Activated CD8-positive, alpha-beta memory T cell treated with anti-CD3 and anti-CD28 coated beads, Interleukin-2, amount 10 ng/mL, durations not matched to agents 7 days and 5 days (primary cell): ENCODE measurements around the gene CADPS. TPM values are rescaled to one million over a fixed set of nuclear protein-coding genes. Genes with fewer than 3 reads are reported as not detected.

Experiments used
- ATAC-seq: fragments of 150-1000 bp; cut with Tn5 transposase; one replicate; pipeline ENCODE4 v1.10.0; 2021; ENCODE audit warnings: moderate library complexity
- CTCF ChIA-PET: fragments of 350-600 bp; sonication (Branson Sonifier 250); formaldehyde crosslinking; loops from one replicate; lab custom pipeline; 2021; ENCODE audit warnings: antibody characterized with exemption; lab: Charles Lee
- DNase-seq: peaks from one replicate; pipeline ENCODE4 v3.0.0-alpha.2; 2020
- H3K27ac Mint-ChIP-seq: one replicate; pipeline ENCODE4 v1.8.0; 2021; ENCODE audit warnings: mild to moderate bottlenecking, mixed read lengths
- H3K27me3 Mint-ChIP-seq: one replicate; pipeline ENCODE4 v1.8.0; 2021; ENCODE audit warnings: mixed read lengths
- H3K36me3 Mint-ChIP-seq: one replicate; pipeline ENCODE4 v1.8.0; 2021; ENCODE audit warnings: mild to moderate bottlenecking, mixed read lengths
- H3K4me1 Mint-ChIP-seq: one replicate; pipeline ENCODE4 v1.8.0; 2021; ENCODE audit warnings: mixed read lengths
- H3K4me3 Mint-ChIP-seq: one replicate; pipeline ENCODE4 v1.8.0; 2021; ENCODE audit warnings: mild to moderate bottlenecking, moderate library complexity, mixed read lengths
- H3K9me3 Mint-ChIP-seq: one replicate; pipeline ENCODE4 v1.8.0; 2022; ENCODE audit warnings: low read depth, mixed read lengths
- total RNA-seq, 2 experiments: library from RNA; stranded (reverse); gene quantifications; one replicate each; pipeline ENCODE4 v1.2.3, GENCODE V29; 2021

CADPS gene
- not detected for total RNA-seq

DNA sequence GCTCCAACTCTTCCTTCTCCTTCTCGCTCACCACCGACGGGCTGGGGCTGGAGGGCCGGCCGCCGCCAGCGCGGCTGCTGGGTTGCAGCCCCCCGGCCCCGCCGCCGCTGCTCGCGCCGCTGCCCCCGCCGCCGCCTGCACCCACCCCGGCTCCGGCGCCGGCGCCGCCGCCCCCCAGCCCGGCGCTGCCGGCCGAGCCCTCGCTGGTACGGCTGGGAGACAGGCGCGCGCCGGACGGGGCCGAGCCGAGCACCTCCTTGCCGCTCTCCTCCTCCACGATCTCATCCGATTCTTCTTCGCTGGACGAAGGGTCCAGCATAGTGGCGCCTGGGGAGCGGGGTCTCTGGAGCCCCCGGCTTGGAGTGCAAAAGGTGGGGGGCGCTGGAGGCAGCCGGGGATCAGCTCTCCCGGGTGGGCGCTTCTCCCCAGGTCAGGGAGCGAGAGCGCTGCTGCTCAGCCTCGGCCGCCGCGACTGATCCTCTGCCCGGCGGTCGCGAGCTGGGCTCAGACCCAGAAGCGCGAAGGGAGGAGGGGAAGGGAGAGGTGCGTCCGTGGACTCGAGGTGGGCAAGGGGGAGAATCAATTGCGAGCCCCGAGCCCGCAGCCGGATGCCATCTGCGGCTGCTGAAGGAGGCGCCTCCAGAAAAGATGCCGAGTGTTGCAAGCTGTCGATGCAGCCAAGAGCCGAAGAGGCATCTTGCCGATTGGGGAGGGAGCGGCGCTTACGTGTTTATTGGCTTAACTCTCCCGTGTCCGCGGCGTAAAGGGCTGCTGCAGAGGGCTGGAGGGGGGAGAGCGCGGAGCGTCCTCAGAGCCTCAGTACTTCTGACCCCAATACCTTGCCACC lies at the start of gene CADPS:
TSS of gene CADPS (minus strand) at position 706 of the 847 bp plus-strand sequence. CDS start at position 319, 387 bp downstream.
- Mint-ChIP-seq H3K4me1 (no peaks in the 10 kb centered on the region), H3K27ac (no peak within 1 kb of the TSS), H3K4me3 (no peak within 1 kb of the TSS), H3K9me3 (no peaks in the 10 kb centered on the region), H3K27me3 (peaks cover 39% of the 10 kb centered on the region), H3K36me3 (no peaks in the 10 kb centered on the region)
- CTCF ChIA-PET = no interaction called here
- ATAC-seq (no peak), DNase-seq (no peak)

DNA sequence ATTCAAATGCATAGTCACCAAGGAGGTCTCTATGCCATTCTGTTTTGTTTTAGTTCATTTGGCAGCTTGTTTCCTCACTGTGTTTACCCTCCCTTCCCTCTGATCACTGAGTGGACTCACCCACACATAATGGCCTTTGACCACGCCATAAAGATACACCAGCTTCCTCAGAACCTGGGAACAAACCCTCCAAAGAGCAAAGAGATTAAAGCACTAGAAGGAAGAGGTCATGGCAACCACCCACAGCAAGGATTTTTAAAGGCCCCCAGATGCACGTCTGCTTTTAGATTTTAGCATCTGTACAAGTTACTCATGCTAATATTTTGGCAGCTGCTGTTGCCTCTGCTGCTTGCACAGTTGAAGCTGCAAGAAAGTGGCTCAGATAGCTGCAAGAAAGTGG lies 47.9 kb upstream of the CADPS start:
- H3K4me3 Mint-ChIP-seq = no peak overlapping the region
- CTCF ChIA-PET = no interaction called here
- H3K4me1 Mint-ChIP-seq = no peaks in the 10 kb centered on the region
- H3K27me3 Mint-ChIP-seq = no peaks in the 10 kb centered on the region
- H3K27ac Mint-ChIP-seq = no peak overlapping the region
- DNase-seq (no peak), ATAC-seq (no peak)
- H3K9me3 Mint-ChIP-seq = peaks cover 3% of the 10 kb centered on the region
- no peaks in the 10 kb centered on the region for H3K36me3 Mint-ChIP-seq

DNA sequence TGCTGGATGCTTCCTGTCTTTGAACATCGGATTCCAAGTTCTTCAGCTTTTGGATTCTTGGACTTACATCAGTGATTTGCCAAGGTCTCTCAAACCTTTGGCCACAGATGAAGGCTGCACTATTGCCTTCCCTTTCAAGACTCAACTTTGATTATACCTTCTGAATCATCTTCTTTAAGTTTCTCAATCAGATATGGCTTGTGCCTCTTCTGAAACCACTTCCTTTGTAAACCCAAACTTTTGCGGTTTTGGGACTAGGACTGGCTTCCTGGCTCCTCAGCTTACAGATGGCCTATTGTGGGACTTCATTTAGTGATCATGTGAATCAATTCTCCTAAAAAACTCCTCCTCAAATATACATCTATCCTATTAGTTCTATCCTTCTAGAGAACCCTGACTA lies 47.1 kb upstream of the CADPS start:
- ATAC-seq (no peak), DNase-seq (no peak)
- H3K36me3 Mint-ChIP-seq = no peaks in the 10 kb centered on the region
- peaks cover 3% of the 10 kb centered on the region for H3K9me3 Mint-ChIP-seq
- CTCF ChIA-PET = no interaction called here
- no peak overlapping the region for H3K4me3 Mint-ChIP-seq
- no peaks in the 10 kb centered on the region for H3K4me1 Mint-ChIP-seq
- H3K27ac Mint-ChIP-seq = no peak overlapping the region
- no peaks in the 10 kb centered on the region for H3K27me3 Mint-ChIP-seq

DNA sequence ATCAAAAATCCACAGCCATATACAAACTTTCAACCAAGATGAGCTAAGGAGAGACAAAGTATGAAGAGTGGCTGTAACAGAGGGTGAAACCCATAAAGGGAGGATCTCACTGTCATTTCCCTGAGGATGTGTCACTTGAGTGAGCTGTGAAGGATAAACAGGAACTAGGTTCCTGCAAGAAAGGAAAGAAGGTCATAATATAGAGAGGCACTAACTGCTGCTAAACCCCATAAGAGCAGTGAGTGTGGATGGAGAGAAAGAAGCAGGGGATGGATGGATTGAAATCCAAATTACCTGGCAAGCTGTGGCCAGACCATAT lies 45.2 kb upstream of the CADPS start:
- ATAC-seq = no peak
- DNase-seq = no peak
- H3K9me3 Mint-ChIP-seq = peaks cover 3% of the 10 kb centered on the region
- no peaks in the 10 kb centered on the region for H3K4me1 Mint-ChIP-seq
- no peak overlapping the region for H3K27ac Mint-ChIP-seq
- no peak overlapping the region for H3K4me3 Mint-ChIP-seq
- CTCF ChIA-PET = no interaction called here
- H3K27me3 Mint-ChIP-seq = no peaks in the 10 kb centered on the region
- no peaks in the 10 kb centered on the region for H3K36me3 Mint-ChIP-seq

DNA sequence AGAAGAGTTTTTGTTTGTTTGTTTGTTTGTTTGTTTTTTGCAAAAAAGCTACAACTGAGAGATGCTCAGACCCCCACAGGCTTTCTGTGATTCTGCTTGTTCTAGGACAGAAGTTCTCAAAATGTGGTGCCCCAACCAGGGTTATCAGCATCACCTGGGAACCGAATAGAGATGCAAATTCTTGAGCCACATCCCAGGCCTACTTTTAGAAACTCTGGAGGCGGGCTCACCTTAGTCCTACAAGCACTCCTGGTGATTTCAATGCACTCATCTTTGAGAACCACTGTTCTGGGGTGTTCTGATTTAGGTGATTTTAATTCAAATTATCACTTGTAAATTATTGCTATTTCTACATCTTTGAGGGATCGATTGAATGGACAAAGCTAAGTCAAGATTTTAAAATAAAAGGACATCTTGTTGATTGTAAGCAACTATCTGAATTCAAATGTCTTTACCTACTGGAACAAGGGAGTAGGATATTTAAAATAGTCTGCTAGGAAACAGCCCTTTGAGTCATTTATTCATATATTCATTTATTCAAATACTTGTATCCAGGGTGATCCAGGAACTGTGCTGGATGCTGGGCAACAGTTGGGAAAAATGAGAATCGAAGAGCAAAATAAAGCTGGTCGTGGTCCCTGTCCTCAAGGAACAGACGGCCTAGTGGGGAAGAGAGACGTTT lies 44.7 kb upstream of the CADPS start:
- ATAC-seq (no peak), DNase-seq (no peak)
- no peaks in the 10 kb centered on the region for H3K27me3 Mint-ChIP-seq
- no peak overlapping the region for H3K27ac Mint-ChIP-seq
- no peak overlapping the region for H3K4me3 Mint-ChIP-seq
- H3K9me3 Mint-ChIP-seq = peaks cover 3% of the 10 kb centered on the region
- H3K36me3 Mint-ChIP-seq = no peaks in the 10 kb centered on the region
- CTCF ChIA-PET = no interaction called here
- H3K4me1 Mint-ChIP-seq = no peaks in the 10 kb centered on the region

DNA sequence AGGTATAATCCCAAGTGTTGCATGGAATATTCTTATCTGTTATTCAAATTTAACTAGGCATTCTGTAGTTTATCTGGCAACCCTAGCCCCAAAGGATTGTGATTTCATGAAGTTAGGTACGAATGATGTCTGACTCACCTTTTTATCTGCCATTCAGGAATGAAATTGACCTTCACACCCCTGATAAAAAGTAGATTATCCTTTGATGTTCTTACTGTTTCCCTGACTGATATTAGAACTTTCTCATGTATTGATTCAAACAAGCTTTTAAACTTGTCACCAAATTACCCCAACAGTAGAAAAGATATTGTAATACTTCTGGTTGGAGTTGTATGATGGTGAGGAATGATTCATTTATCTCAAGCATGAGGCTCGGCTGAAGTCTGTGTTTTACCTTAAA lies 43.6 kb upstream of the CADPS start:
- Mint-ChIP-seq H3K27me3 (no peaks in the 10 kb centered on the region), H3K36me3 (no peaks in the 10 kb centered on the region), H3K4me3 (no peak overlapping the region), H3K9me3 (peaks cover 3% of the 10 kb centered on the region), H3K27ac (no peak overlapping the region), H3K4me1 (no peaks in the 10 kb centered on the region)
- ATAC-seq = no peak
- no peak for DNase-seq
- CTCF ChIA-PET = no interaction called here

DNA sequence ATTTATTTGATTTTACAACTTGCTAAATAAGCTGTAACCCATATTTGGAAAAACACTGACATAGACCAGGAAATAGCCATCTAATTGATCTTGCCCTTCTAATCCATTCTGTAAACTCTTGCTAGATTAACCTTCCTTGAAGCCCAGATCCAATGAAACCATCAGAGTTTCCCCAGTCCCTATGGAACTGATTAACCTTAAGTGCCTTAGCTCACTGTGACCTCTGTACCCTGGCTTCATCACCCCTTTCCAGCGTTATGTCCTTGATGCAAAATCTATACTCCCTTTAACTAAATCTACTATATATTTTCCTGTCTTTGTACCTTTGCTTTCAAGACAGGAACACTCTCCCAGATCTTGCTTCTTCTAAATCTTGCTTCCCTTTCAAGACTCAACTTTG lies 42.9 kb upstream of the CADPS start:
- CTCF ChIA-PET = no interaction called here
- Mint-ChIP-seq H3K27ac (no peak overlapping the region), H3K27me3 (no peaks in the 10 kb centered on the region), H3K4me3 (no peak overlapping the region), H3K36me3 (no peaks in the 10 kb centered on the region), H3K4me1 (no peaks in the 10 kb centered on the region), H3K9me3 (no peaks in the 10 kb centered on the region)
- ATAC-seq (no peak), DNase-seq (no peak)

DNA sequence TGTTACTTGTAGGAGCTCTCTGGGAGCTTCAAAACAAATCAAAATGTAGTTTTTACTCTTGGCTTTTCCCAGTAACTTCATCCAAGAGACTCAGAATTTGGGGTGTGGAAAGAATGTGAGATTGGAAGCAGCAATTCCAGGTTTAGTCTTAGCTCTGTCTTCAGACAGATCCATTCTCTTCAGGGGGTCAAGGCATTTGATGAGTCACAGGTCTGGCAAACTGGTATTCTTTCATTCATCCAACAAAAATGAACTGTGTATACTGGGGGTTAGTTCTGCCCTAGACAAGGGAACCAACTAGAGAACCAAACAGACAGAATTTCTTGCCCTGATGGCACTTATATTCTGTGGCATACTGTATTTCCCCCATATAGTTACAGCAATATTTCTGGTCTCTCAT lies 36.3 kb upstream of the CADPS start:
- CTCF ChIA-PET = no interaction called here
- Mint-ChIP-seq H3K36me3 (no peaks in the 10 kb centered on the region), H3K27me3 (no peaks in the 10 kb centered on the region), H3K4me1 (no peaks in the 10 kb centered on the region), H3K27ac (no peak overlapping the region), H3K9me3 (peaks cover 2% of the 10 kb centered on the region), H3K4me3 (no peak overlapping the region)
- ATAC-seq = no peak
- no peak for DNase-seq

DNA sequence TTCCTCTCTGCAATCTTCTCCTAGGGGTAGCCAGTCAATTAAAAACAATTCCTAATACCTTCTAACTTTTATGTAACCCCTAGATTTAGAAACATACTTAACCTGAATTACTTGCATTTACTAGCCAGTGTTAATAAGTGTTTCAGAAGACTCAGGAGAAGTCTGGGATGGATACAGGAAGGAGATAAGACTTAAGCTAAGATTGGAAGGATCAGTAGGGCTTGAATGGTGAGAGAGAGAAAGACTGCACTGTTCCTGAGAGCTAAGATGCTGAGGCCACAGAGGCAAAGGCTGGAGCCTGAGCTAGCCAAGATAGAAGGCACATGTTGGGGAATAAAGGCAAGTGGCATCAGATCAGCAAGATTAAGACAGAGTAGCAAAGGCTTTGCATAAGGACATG lies 30.1 kb upstream of the CADPS start:
- Mint-ChIP-seq H3K4me3 (no peak overlapping the region), H3K4me1 (no peaks in the 10 kb centered on the region), H3K36me3 (no peaks in the 10 kb centered on the region), H3K27me3 (no peaks in the 10 kb centered on the region), H3K9me3 (peaks cover 2% of the 10 kb centered on the region), H3K27ac (no peak overlapping the region)
- no peak for DNase-seq
- CTCF ChIA-PET = interaction anchor here (0.7 kb wide), 1 partner anchor 487 kb away, joined by 3 read pairs; no protein-coding TSS in a partner anchor
- no peak for ATAC-seq

DNA sequence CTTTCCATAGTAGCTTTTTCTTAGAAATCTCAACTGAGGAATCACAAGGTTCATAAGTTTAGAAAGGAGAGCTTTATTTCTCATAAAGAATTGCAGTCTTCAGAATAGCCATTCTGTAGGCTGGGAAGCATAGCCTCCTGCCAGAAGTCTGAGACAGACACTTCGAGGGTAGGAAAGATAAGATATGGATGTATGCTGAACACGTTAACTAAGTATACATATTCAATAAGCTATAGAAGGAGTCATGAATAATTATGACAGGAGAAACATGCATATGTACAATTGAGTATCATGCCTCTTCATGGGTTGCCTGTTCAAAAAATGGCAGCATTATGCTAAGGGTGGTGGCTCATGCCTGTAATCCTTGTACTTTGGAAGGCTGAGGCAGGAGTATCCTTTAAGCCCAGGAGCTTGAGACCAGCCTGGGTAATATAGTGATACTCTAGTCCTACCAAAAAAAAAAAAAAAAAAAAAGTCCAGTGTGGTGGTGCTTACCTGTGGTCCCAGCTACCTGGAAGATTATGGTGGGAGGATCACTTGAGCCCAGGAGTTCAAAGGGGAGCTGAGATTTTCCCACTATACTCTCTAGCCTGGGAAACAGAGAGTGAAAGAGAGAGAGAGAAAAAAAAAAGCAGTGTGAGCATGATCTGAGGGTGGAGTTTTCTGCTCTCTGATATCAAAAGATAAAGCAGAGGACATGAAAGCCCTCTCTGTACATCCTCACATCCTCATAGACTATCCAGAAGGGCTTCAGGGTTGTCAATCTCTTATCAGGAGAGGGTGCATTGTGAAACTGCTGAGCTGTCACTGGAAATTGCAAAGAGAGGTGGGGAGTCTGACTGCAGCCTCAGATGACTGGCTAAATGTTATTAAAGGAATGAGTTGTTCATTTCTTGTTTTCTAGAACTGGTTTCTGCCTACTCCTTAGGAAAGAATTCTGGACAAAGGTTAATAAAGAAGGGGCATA lies 23.6 kb upstream of the CADPS start:
- no peak overlapping the region for H3K27ac Mint-ChIP-seq
- H3K9me3 Mint-ChIP-seq = no peaks in the 10 kb centered on the region
- DNase-seq (no peak), ATAC-seq (no peak)
- no peaks in the 10 kb centered on the region for H3K4me1 Mint-ChIP-seq
- no peak overlapping the region for H3K4me3 Mint-ChIP-seq
- no peaks in the 10 kb centered on the region for H3K36me3 Mint-ChIP-seq
- CTCF ChIA-PET = no interaction called here
- no peaks in the 10 kb centered on the region for H3K27me3 Mint-ChIP-seq

DNA sequence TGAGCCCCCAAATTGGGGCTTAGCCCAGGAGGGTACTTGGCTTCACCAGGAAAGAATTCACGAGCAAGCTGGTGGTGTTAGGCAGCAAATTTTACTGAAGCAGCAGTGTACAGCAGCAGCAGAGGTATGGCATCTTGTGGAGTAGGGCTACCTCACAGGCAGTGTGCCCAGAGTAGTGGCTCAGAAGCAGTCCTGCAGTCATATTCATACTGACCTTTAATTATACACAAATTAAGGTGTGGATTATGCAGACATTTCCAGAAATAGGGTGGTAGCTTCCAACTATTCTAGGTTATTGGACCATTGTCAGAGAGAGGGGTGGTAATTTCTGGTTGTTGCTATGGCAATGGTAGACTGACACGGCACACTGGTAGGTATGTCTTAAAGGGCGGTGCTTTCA lies 20.7 kb upstream of the CADPS start:
- no peak for DNase-seq

DNA sequence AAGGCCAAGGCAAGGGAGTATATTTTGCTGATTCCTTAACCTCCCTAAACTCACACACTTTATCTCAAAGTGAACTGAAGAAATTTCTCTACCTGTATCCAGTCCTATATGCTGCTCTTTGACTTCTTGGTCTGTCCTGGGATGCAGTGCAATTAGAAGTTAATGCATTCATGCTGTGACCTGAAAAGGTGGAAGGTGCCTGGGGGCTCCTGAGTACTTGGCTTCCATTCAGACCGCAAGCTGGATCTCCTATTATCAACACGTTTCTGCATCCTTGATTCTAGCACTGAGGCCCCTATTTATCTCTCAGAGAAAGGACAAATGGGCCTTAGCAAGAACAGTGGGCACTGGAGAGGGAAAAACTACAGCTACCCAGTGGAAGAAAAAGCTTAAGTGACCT lies 17.7 kb upstream of the CADPS start:
- Mint-ChIP-seq H3K9me3 (no peaks in the 10 kb centered on the region), H3K27me3 (no peaks in the 10 kb centered on the region), H3K36me3 (no peaks in the 10 kb centered on the region), H3K4me1 (no peaks in the 10 kb centered on the region), H3K4me3 (no peak overlapping the region), H3K27ac (no peak overlapping the region)
- CTCF ChIA-PET = no interaction called here
- ATAC-seq (no peak), DNase-seq (no peak)

More for the DNA sequence above, 20.7 kb upstream of the CADPS start:
- Mint-ChIP-seq H3K36me3 (no peaks in the 10 kb centered on the region), H3K27me3 (no peaks in the 10 kb centered on the region), H3K27ac (no peak overlapping the region), H3K4me3 (no peak overlapping the region), H3K9me3 (no peaks in the 10 kb centered on the region), H3K4me1 (no peaks in the 10 kb centered on the region)
- CTCF ChIA-PET = no interaction called here
- no peak for ATAC-seq

DNA sequence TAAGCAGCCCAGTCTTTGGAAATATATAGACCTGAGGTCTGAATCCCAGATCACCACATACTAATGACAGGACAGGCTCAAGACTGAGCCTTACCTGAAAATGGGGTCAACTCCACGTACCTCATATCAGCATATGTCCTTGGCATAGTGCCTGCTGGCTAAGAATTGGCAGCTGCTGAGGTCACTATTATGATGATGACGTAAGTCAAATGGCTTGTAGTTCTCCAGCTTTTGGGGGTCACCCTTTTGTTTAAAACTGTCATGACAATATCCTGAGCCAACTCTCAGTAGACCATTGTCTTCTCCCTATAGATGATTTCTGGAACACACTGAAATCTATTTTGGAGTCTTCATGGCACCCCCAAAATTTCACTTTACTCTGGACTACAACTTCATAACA lies 16.8 kb upstream of the CADPS start:
- Mint-ChIP-seq H3K27me3 (no peaks in the 10 kb centered on the region), H3K9me3 (no peaks in the 10 kb centered on the region), H3K36me3 (no peaks in the 10 kb centered on the region), H3K4me3 (no peak overlapping the region), H3K27ac (no peak overlapping the region), H3K4me1 (no peaks in the 10 kb centered on the region)
- ATAC-seq (no peak), DNase-seq (no peak)
- CTCF ChIA-PET = no interaction called here
